K562 (cell line): Measurements from ENCODE around the gene VSTM2A.

Experiments used
- EP300 ChIP-seq: IDR thresholded peaks from 2 replicates; pipeline ENCODE4 v1.6.1; 2012; ENCODE audit warnings: low read length, improper control_type of control experiment
- ZBTB8A ChIP-seq: fragments of 450-650 bp; IDR thresholded peaks from 2 replicates; pipeline ENCODE4 v1.6.1; 2018; ENCODE audit warnings: mild to moderate bottlenecking, moderate library complexity; ENCODE audit not compliant: partially characterized antibody

DNA sequence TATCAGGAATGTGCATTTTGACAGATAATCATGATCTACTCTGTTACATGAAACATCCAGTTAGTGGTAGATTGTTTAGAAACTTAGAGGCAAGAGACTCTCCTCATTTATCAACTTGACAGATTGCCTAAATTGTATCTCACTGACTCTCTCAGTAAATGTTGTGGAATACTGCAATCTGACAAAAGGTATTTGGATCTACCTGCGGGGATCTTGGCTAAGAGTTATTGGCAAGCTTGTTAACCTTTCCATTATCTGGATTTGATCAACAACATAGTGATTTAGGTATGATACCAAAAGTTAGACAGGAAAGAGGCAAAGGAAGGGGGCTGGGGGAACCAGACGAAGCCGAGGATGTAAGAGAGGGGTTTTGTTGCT, 2.0 kb downstream of the VSTM2A start:
- TF ChIP-seq EP300 (no peak), ZBTB8A (no peak)
